Renal cortex interstitium (tissue), 11 donors: ENCODE data around the gene MIPOL1. TPM values are rescaled to one million over a fixed set of nuclear protein-coding genes. Genes with fewer than 3 reads are reported as not detected.

Source experiments
- DNase-seq, 11 donors: peaks; one replicate each; pipeline ENCODE4 v3.0.0-alpha.2; 2013; ENCODE audit warnings: low read depth in 9 of 11, low spot score in 4 of 11; ENCODE audit errors: extremely low read depth in 1 of 11
- polyA plus RNA-seq, 3 donors: library from polyadenylated mRNA; unstranded; fragments of 120-200 nt; gene quantifications; one replicate each; pipeline ENCODE4 v1.2.1, GENCODE V29; 2013; ENCODE audit not compliant: insufficient read length in 3 of 3

MIPOL1 gene
- polyA plus RNA-seq, 3 donors: 8.9 to 13.0 (median 9.8) TPM

GRCh38 chr14:37587881-37588666 is 390.3 kb downstream of the MIPOL1 start:
- no peak for DNase-seq

- no peak for DNase-seq
Measured at GRCh38 chr14:37588667-37588955, 390.9 kb downstream of the MIPOL1 start.

GRCh38 chr14:37588956-37589714 is 391.4 kb downstream of the MIPOL1 start:
- no peak for DNase-seq

GRCh38 chr14:37589715-37590427 is 392.1 kb downstream of the MIPOL1 start:
- DNase-seq: no peak

- no peak for DNase-seq
Measured at GRCh38 chr14:37590428-37591139, 392.8 kb downstream of the MIPOL1 start.

GRCh38 chr14:37591311-37591940 is 393.7 kb downstream of the MIPOL1 start:
- DNase-seq: no peak

- no peak for DNase-seq
Measured at GRCh38 chr14:37591941-37592481, 394.3 kb downstream of the MIPOL1 start.

GRCh38 chr14:37592482-37593408 is 395.0 kb downstream of the MIPOL1 start:
- no peak for DNase-seq

- DNase-seq: no peak
Measured at GRCh38 chr14:37593511-37594237, 395.9 kb downstream of the MIPOL1 start.

GRCh38 chr14:37594238-37594970 is 396.7 kb downstream of the MIPOL1 start:
- DNase-seq: peak in 10 of 11 donors; percentile 61 to 92 (median 76)

GRCh38 chr14:37594971-37595808 is 397.5 kb downstream of the MIPOL1 start, which contains the start of the genes FOXA1 and TTC6:
FOXA1 (minus strand) TSS chr14:37595249; CDS start chr14:37594972, 277 bp downstream.
TTC6 (plus strand) TSS chr14:37595629; CDS start chr14:37622065, 26,436 bp downstream.
- DNase-seq: no peak

GRCh38 chr14:37595809-37596621 is 398.3 kb downstream of the MIPOL1 start:
- DNase-seq: no peak

GRCh38 chr14:37596790-37597472 is 399.2 kb downstream of the MIPOL1 start:
- DNase-seq: no peak

GRCh38 chr14:37597538-37597913 is 399.8 kb downstream of the MIPOL1 start:
- DNase-seq: no peak
